ENCODE measurements around the gene PEMT. TPM values are rescaled to one million over a fixed set of nuclear protein-coding genes. Genes with fewer than 3 reads are reported as not detected.
A peak's percentile ranks its signal among the peaks of the same experiment; 100 is the strongest.

PEMT gene
- total RNA-seq, 2 donors from 2014 or later: 16.9 to 23.8 TPM

- no peak overlapping the region for H3K9ac ChIP-seq (ENCODE audit: low read depth in 2 of 2, low read length in 2 of 2)
- DNase-seq: no peak
- H3K4me1 ChIP-seq: no peaks in the 10 kb centered on the region
- H3K4me3 ChIP-seq: no peak overlapping the region
- TF ChIP-seq CTCF (IDR thresholded peaks at IDR 0.05): no peak
- no peaks in the 10 kb centered on the region for H3K9me3 ChIP-seq
- intact Hi-C loops (cut with DNase I): no loop called here
- H3K36me3 ChIP-seq: no peaks in the 10 kb centered on the region
- H3K27ac ChIP-seq: no peak overlapping the region
- H3K27me3 ChIP-seq: no peaks in the 10 kb centered on the region
Observed at GRCh38 chr17:17623904-17624303, 32.4 kb upstream of the PEMT start.

- TF ChIP-seq CTCF (IDR thresholded peaks at IDR 0.05): no peak
- Histone ChIP-seq H3K9me3 (no peaks in the 10 kb centered on the region), H3K4me3 (no peak overlapping the region), H3K9ac (ENCODE audit: low read depth in 2 of 2, low read length in 2 of 2) (no peak overlapping the region), H3K27ac (no peak overlapping the region), H3K27me3 (no peaks in the 10 kb centered on the region), H3K4me1 (no peaks in the 10 kb centered on the region), H3K36me3 (no peaks in the 10 kb centered on the region)
- no peak for DNase-seq
- intact Hi-C loops (cut with DNase I): no loop called here
Observed at GRCh38 chr17:17621254-17621653, 29.7 kb upstream of the PEMT start.

- no peak overlapping the region for H3K4me3 ChIP-seq
- peak; percentile 71 for TF ChIP-seq CTCF (IDR thresholded peaks at IDR 0.05)
- DNase-seq: peak; percentile 53
- H3K9me3 ChIP-seq: no peaks in the 10 kb centered on the region
- H3K4me1 ChIP-seq: no peaks in the 10 kb centered on the region
- intact Hi-C loops (cut with DNase I): no loop called here
- H3K9ac ChIP-seq (ENCODE audit: low read depth in 2 of 2, low read length in 2 of 2): no peak overlapping the region
- H3K36me3 ChIP-seq: no peaks in the 10 kb centered on the region
- no peaks in the 10 kb centered on the region for H3K27me3 ChIP-seq
- H3K27ac ChIP-seq: no peak overlapping the region
Observed at GRCh38 chr17:17613708-17614114, 22.2 kb upstream of the PEMT start.

- intact Hi-C loops (cut with DNase I): no loop called here
- Histone ChIP-seq H3K9me3 (no peaks in the 10 kb centered on the region), H3K9ac (ENCODE audit: low read depth in 2 of 2, low read length in 2 of 2) (no peak overlapping the region), H3K27me3 (no peaks in the 10 kb centered on the region), H3K4me3 (no peak overlapping the region), H3K27ac (no peak overlapping the region), H3K4me1 (no peaks in the 10 kb centered on the region), H3K36me3 (no peaks in the 10 kb centered on the region)
- no peak for DNase-seq
- no peak for TF ChIP-seq CTCF (IDR thresholded peaks at IDR 0.05)
Observed at GRCh38 chr17:17612085-17613022, 20.8 kb upstream of the PEMT start.

GRCh38 chr17:17609121-17609520, 17.6 kb upstream of the PEMT start:
- no peaks in the 10 kb centered on the region for H3K36me3 ChIP-seq
- no peak overlapping the region for H3K9ac ChIP-seq (ENCODE audit: low read depth in 2 of 2, low read length in 2 of 2)
- no peaks in the 10 kb centered on the region for H3K4me1 ChIP-seq
- no peaks in the 10 kb centered on the region for H3K9me3 ChIP-seq
- TF ChIP-seq CTCF (IDR thresholded peaks at IDR 0.05): no peak
- intact Hi-C loops (cut with DNase I): no loop called here
- no peak overlapping the region for H3K4me3 ChIP-seq
- no peak overlapping the region for H3K27ac ChIP-seq
- no peaks in the 10 kb centered on the region for H3K27me3 ChIP-seq
- DNase-seq: peak; percentile 28
